GM06990 (cell line): Measurements from ENCODE around the gene SCMH1.

ENCODE experiments used
- DNase-seq: peaks from one replicate; pipeline ENCODE4 v3.0.0-alpha.2; 2011; ENCODE audit not compliant: insufficient read length; ENCODE audit errors: extremely low read depth
- H3K27me3 ChIP-seq: replicated peaks from 2 replicates; pipeline ENCODE4 v1.6.0; 2011; ENCODE audit warnings: low read length; ENCODE audit not compliant: control insufficient read depth, insufficient read depth
- H3K36me3 ChIP-seq: 2 replicates; pipeline ENCODE4 v1.5.1; 2011; ENCODE audit warnings: low read length; ENCODE audit not compliant: control insufficient read depth, insufficient read depth
- H3K4me3 ChIP-seq: replicated peaks from 2 replicates; pipeline ENCODE4 v1.5.1; 2011; ENCODE audit warnings: low read depth, mild to moderate bottlenecking, control low read depth, low read length
- TF ChIP-seq, protein P1 (sequence below): IDR thresholded peaks from 2 replicates; pipeline ENCODE4 v1.5.1; 2011; ENCODE audit warnings: low read length, control low read depth, mild to moderate bottlenecking, inconsistent platforms; ENCODE audit not compliant: insufficient read depth, poor library complexity, severe bottlenecking

SCMH1 gene

GRCh38 chr1:41017141-41018017, 224.7 kb downstream of the SCMH1 start:
- Histone ChIP-seq H3K36me3 (peaks cover 28% of the 10 kb centered on the region), H3K27me3 (no peaks in the 10 kb centered on the region), H3K4me3 (no peak overlapping the region)
- no peak for DNase-seq
- TF ChIP-seq, protein P1, sequence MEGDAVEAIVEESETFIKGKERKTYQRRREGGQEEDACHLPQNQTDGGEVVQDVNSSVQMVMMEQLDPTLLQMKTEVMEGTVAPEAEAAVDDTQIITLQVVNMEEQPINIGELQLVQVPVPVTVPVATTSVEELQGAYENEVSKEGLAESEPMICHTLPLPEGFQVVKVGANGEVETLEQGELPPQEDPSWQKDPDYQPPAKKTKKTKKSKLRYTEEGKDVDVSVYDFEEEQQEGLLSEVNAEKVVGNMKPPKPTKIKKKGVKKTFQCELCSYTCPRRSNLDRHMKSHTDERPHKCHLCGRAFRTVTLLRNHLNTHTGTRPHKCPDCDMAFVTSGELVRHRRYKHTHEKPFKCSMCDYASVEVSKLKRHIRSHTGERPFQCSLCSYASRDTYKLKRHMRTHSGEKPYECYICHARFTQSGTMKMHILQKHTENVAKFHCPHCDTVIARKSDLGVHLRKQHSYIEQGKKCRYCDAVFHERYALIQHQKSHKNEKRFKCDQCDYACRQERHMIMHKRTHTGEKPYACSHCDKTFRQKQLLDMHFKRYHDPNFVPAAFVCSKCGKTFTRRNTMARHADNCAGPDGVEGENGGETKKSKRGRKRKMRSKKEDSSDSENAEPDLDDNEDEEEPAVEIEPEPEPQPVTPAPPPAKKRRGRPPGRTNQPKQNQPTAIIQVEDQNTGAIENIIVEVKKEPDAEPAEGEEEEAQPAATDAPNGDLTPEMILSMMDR = no peak

DNA sequence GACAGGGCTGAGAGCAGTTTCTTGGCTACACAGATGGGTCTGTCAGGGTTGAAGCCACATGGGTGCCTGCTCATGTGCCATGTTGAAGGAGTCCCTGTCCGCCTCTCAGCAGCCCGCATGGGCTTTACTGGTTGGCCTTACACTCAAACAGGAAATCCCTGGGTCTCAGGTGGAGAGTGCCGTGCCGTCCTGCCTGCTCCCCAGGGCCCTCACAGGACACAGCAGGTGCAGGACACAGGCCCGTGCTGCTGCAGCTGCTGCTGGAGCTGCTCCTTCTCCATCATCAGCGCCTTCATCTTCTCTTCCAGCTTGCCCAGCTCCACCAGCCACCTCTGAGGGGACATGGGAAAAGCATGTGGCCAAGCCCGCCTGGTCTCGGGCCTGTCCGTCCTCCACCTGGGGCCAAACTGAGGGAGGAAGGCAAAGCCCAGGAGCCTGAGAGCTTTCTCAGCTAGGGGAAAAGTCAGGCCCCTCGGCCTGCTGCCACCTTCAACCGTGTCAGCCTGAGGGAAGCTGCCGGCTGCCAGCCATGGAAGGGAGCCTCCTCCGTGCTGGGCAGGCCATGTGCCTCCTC, 226.1 kb downstream of the SCMH1 start:
- peaks cover 32% of the 10 kb centered on the region for H3K36me3 ChIP-seq
- no peaks in the 10 kb centered on the region for H3K27me3 ChIP-seq
- DNase-seq = no peak
- TF ChIP-seq, protein P1 = no peak
- no peak overlapping the region for H3K4me3 ChIP-seq

DNA sequence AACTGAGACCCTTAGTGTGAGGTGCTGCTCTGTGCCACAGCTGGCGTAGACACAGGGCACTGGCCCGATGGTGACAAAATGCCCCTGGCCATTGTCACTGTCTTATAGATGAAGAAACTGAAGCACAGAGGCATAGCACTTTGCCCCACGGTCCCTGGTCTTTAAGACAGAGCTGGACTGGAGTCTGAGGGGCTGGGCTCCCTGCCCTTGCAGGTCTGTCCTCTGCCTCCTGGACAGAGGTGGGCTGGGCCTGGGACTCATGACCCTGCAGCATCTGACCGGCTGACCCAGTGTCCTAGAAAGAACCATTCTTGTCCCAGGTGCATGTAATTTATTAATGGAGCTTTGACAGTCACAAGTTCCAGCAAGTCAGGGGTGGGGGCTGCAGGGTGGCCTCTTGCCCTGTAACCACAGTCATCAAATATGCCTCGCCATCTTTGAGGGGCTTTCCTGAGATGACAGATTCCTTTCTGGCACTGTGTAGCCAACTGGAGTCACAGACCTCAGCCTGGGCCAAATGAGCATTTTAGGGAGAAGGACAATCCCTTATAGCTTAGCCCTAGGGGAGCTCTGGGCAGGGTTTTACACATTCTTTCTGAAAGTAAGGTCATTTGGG, 226.7 kb downstream of the SCMH1 start:
- Histone ChIP-seq H3K4me3 (no peak overlapping the region), H3K36me3 (peaks cover 34% of the 10 kb centered on the region), H3K27me3 (no peaks in the 10 kb centered on the region)
- TF ChIP-seq, protein P1 = no peak
- no peak for DNase-seq

GRCh38 chr1:41014871-41015270, 227.2 kb downstream of the SCMH1 start:
- peaks cover 36% of the 10 kb centered on the region for H3K36me3 ChIP-seq
- no peaks in the 10 kb centered on the region for H3K27me3 ChIP-seq
- DNase-seq = no peak
- no peak overlapping the region for H3K4me3 ChIP-seq
- TF ChIP-seq, protein P1 = no peak

DNA sequence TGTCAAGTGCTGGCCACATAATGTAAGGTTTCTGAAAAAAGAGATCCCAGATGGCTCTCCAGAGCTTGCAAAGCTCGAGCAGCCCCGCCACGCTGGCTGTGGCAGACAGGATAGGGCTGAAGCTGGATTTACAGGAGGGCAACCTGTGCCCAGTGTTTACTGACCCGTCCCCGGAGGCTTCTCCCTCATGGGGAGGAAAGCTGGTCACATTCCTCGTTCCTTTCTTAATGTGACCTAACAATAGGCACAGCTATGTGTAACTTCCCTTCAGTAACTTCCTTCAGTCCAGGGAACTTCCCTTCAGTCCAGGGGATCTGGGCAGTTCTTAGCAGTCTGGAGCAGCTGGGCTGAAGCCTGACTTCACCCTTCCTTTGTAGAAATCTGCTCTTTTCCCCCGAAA, 228.3 kb downstream of the SCMH1 start:
- H3K36me3 ChIP-seq = peaks cover 45% of the 10 kb centered on the region

More for the DNA sequence above, 228.3 kb downstream of the SCMH1 start:
- Histone ChIP-seq H3K27me3 (no peaks in the 10 kb centered on the region), H3K4me3 (no peak overlapping the region)
- TF ChIP-seq, protein P1 = no peak
- DNase-seq = no peak
